Measurements from ENCODE around the gene BPIFB4.

BPIFB4 gene

GRCh38 chr20:33148040-33148439, 68.6 kb downstream of the BPIFB4 start:
- in situ Hi-C loops (cut with MboI; ENCODE audit: low pct_unique_long_range_greater_than_20kb, low sequenced_read_pairs, unreplicated experiment): no loop called here
- no peak for TF ChIP-seq CTCF (IDR thresholded peaks at IDR 0.05; ENCODE audit: extremely low read depth, insufficient read depth, missing control alignments)
- no peak for DNase-seq (ENCODE audit: low spot score)

- TF ChIP-seq CTCF (IDR thresholded peaks at IDR 0.05; ENCODE audit: extremely low read depth, insufficient read depth, missing control alignments): no peak
- in situ Hi-C loops (cut with MboI; ENCODE audit: low pct_unique_long_range_greater_than_20kb, low sequenced_read_pairs, unreplicated experiment): no loop called here
Observed at GRCh38 chr20:33154252-33154651, 74.8 kb downstream of the BPIFB4 start.

DNA sequence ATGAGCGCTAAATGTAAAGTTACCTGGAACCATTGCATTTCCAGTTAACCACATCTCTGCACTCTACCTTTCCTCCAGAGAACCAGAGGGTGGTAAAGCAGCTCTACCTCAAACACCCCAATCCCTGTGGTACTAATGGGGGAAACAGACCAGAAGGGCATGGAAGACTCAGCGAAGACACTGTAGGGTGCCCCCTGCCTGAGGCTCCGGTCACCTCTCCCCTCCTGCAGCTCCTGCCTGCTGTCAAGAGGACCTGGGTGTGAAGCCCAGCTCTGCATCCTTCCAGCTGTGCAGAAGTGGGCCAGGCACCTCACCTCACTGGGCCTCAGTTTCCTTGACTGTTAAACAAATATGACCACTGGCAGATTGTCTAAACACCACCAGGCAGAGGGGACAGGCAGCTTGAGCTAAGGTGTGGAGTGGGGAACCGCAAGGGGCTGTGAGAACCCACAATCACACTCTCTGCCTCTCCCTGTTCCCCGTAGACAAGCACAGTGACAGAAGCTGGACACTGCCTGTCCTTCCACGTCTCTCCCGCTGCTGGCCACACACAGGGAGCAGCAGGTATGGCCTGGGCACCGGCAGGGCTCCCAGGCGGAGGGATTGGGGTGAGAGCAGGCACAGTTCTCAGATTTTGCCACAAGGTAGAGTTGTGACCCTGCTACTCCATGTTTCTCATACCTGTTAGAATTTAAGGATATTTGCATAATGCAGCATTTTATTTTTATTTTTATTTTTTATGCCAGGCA, 79.4 kb downstream of the BPIFB4 start:
- no peak for TF ChIP-seq CTCF (IDR thresholded peaks at IDR 0.05; ENCODE audit: extremely low read depth, insufficient read depth, missing control alignments)
- no peak for DNase-seq (ENCODE audit: low spot score)
- in situ Hi-C loops (cut with MboI; ENCODE audit: low pct_unique_long_range_greater_than_20kb, low sequenced_read_pairs, unreplicated experiment): no loop called here

More at GRCh38 chr20:33154252-33154651, 74.8 kb downstream of the BPIFB4 start:
- DNase-seq (ENCODE audit: low spot score): no peak

DNA sequence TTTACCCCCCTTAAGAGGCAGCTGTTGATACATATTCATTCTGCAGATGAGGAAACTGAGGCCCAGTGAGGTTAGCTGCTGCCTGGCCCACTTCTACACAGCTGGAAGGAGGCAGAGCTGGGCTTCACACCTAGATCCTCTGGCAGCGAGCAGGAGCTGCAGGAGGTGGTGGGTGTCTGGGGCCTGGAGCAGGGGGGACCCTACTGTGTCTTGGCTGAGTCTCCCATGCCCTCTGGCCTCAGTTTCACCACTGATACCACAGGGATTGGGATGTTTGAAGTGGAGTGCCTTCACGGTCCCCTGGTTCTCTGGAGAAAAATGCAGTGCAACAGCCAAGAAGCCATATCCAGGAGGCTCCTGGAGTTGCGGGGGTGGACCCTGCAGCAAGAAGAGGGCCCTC, 80.3 kb downstream of the BPIFB4 start:
- no peak for TF ChIP-seq CTCF (IDR thresholded peaks at IDR 0.05; ENCODE audit: extremely low read depth, insufficient read depth, missing control alignments)
- in situ Hi-C loops (cut with MboI; ENCODE audit: low pct_unique_long_range_greater_than_20kb, low sequenced_read_pairs, unreplicated experiment): no loop called here
- no peak for DNase-seq (ENCODE audit: low spot score)

GRCh38 chr20:33160681-33161080, 81.2 kb downstream of the BPIFB4 start:
- DNase-seq (ENCODE audit: low spot score): no peak
- in situ Hi-C loops (cut with MboI; ENCODE audit: low pct_unique_long_range_greater_than_20kb, low sequenced_read_pairs, unreplicated experiment): no loop called here
- TF ChIP-seq CTCF (IDR thresholded peaks at IDR 0.05; ENCODE audit: extremely low read depth, insufficient read depth, missing control alignments): no peak
